AG04450 (cell line): ENCODE measurements around the gene NACC2. TPM values are rescaled to one million over a fixed set of nuclear protein-coding genes. Genes with fewer than 3 reads are reported as not detected.

Experiments
- CTCF ChIA-PET: fragments of 300-600, 350-600 bp; formaldehyde crosslinking; extraction: SDS; loops from one replicate; lab custom pipeline; 2022; ENCODE audit warnings: antibody characterized with exemption, inconsistent platforms; lab: Charles Lee
- POLR2A ChIA-PET: fragments of 350-600 bp; formaldehyde crosslinking; extraction: SDS; loops from one replicate; lab custom pipeline; 2021; ENCODE audit warnings: antibody characterized with exemption, inconsistent platforms; lab: Yijun Ruan, JAX
- DNase-seq: peaks from one replicate; pipeline ENCODE4 v3.0.0-alpha.2; 2011; ENCODE audit warnings: low read depth, low spot score
- H3K27ac ChIP-seq: one replicate; pipeline ENCODE4 v1.5.1; 2012; ENCODE audit warnings: low read depth, low read length, control low read depth
- H3K27me3 ChIP-seq: one replicate; pipeline ENCODE4 v1.6.0; 2012; ENCODE audit warnings: low read length; ENCODE audit not compliant: control insufficient read depth, insufficient read depth
- H3K4me3 ChIP-seq: 2 replicates; pipeline ENCODE4 v1.5.1; 2011; ENCODE audit warnings: mild to moderate bottlenecking, low read depth, low read length, control low read depth
- H3K9me3 ChIP-seq: 2 replicates; pipeline ENCODE4 v1.5.1; 2012; ENCODE audit warnings: low read length; ENCODE audit not compliant: control insufficient read depth, insufficient read depth
- polyA plus RNA-seq: library from polyadenylated mRNA; depleted of rRNA; stranded (reverse); fragments of >200 nt; gene quantifications from 2 replicates; pipeline ENCODE4 v1.2.3, GENCODE V29; 2011
- TF ChIP-seq, protein P1 (sequence below): IDR thresholded peaks from 2 replicates; pipeline ENCODE4 v1.5.1; 2011; ENCODE audit warnings: low read depth, low read length, control low read depth, inconsistent platforms

NACC2 gene
- polyA plus RNA-seq, 1 experiment: 11.7 TPM

DNA sequence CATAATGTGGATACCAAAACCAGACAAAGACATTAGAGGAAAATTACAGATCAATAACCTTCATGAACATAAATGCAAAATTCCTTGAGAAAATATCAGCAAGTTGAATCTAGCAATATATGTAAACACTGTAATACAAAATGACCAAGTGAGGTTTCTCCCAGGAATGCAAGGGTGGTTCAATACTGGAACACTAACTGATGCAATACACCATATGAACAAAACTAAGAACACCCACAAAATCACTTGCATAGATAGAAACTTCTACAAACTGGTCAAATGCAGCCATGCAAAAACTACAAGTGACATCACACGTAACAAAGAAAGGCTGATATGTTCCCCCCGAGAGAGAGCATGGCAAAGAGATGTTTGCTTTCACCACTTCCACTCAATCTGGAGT lies 55.6 kb downstream of the NACC2 start:
- ChIA-PET CTCF (interaction anchor here (1.0 kb wide), 1 partner anchor 72 kb away, joined by 4 read pairs; no protein-coding TSS in a partner anchor), POLR2A (no interaction called here)
- DNase-seq: no peak

DNA sequence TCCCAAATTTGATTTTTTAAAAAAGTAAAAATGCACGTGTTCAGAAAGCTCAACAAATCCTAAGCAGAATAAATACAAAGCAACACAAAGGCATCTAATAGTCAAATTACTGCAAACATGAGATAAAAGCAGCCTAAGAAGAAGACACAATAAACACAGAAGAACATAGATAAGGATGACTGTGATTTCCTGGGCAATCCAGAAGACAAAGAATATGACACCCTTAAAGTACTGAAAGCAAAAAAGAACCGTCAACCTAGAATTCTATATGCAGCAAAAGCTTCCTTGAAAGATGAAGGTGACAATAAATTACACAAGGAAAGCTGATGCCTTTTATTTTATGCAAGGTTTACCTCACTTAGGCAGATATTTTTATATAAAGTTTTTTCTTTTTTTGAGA lies 58.2 kb downstream of the NACC2 start:
- DNase-seq: no peak
- H3K9me3 ChIP-seq: peaks cover 13% of the 10 kb centered on the region
- no peak overlapping the region for H3K27ac ChIP-seq
- no peaks in the 10 kb centered on the region for H3K27me3 ChIP-seq
- CTCF ChIA-PET: no interaction called here
- TF ChIP-seq, protein P1, sequence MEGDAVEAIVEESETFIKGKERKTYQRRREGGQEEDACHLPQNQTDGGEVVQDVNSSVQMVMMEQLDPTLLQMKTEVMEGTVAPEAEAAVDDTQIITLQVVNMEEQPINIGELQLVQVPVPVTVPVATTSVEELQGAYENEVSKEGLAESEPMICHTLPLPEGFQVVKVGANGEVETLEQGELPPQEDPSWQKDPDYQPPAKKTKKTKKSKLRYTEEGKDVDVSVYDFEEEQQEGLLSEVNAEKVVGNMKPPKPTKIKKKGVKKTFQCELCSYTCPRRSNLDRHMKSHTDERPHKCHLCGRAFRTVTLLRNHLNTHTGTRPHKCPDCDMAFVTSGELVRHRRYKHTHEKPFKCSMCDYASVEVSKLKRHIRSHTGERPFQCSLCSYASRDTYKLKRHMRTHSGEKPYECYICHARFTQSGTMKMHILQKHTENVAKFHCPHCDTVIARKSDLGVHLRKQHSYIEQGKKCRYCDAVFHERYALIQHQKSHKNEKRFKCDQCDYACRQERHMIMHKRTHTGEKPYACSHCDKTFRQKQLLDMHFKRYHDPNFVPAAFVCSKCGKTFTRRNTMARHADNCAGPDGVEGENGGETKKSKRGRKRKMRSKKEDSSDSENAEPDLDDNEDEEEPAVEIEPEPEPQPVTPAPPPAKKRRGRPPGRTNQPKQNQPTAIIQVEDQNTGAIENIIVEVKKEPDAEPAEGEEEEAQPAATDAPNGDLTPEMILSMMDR: no peak
- POLR2A ChIA-PET: interaction anchor here (1.2 kb wide), 1 partner anchor 15 kb away, joined by 3 read pairs; no protein-coding TSS in a partner anchor
- H3K4me3 ChIP-seq: no peak overlapping the region

More for the DNA sequence above, 55.6 kb downstream of the NACC2 start:
- peaks cover 13% of the 10 kb centered on the region for H3K9me3 ChIP-seq
- H3K27ac ChIP-seq: no peak overlapping the region
- H3K4me3 ChIP-seq: no peak overlapping the region
- H3K27me3 ChIP-seq: no peaks in the 10 kb centered on the region
- TF ChIP-seq, protein P1: no peak

DNA sequence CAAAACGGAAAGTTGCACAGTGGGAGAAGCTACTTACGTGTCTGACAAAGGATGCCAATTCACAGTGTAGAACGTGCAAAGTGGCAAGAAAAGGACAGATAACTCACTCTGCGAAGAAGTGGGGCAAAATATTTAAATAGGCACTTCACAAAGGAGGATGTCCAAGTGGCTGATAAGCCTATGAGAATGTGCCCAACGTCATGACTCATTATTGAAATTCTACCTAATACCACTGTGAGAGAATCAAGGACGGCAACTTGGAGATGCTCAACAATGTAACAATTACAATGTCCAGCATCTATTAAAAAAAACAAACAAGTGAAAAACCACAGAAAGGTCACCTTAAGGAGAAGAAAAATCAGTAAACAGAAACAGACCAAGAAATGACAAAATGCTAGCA lies 59.0 kb downstream of the NACC2 start:
- H3K4me3 ChIP-seq: no peak overlapping the region
- H3K9me3 ChIP-seq: peaks cover 13% of the 10 kb centered on the region
- POLR2A ChIA-PET: no interaction called here
- H3K27ac ChIP-seq: no peak overlapping the region
- CTCF ChIA-PET: no interaction called here
- no peaks in the 10 kb centered on the region for H3K27me3 ChIP-seq
- TF ChIP-seq, protein P1: no peak
- no peak for DNase-seq

DNA sequence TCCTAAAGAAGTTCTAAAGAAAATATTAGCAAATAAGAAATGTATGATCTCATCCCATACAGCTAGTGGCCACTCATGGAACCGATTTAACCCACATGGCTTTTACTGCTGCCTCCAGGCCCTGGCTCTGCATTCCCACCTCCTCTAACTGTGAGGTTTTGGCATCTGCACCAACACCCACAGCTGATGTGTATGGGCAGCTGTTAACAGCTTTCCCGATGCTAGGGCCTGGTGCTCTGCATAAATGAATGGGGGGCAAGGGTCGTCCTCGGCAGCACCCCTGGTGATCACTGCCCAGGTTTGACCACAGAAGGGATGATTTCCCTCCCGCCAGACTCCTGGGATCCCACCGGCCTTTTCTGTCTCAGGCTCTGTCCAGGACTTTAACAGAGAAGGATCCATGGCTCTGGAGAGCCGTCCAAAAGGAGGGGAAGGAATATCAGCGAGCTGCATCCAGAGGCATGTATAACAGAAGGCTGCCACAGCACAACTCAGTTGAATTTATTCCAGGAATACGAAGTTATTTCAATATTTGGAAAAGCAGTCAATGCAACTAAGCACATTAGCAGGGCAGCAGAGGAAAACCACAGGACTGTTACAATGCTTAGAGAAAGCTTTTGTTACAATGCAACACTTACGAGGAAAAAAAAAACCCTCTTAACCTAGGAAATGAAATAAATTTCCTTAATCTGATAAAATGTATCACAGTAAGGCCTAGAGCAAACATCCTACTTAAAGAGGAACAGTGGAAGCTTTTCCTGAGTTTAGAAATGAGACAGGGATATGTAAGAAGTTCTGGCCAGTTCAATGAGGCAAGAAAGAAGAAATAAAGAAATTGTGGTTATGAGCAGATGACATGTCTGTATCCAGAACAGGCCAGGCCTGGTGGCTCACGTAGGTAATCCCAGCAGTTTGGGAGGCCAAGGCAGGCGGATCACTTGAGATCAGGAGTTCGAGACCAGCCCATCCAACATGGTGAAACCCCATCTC lies 63.1 kb downstream of the NACC2 start:
- ChIA-PET POLR2A (no interaction called here), CTCF (interaction anchor here (0.5 to 1.4 kb wide), 3 partner anchors 10 to 236 kb away, joined by 3 to 6 read pairs (median 5); no protein-coding TSS in a partner anchor)
- TF ChIP-seq, protein P1: no peak
- DNase-seq: no peak
- Histone ChIP-seq H3K9me3 (peaks cover 13% of the 10 kb centered on the region), H3K27me3 (no peaks in the 10 kb centered on the region), H3K27ac (no peak overlapping the region), H3K4me3 (no peak overlapping the region)

DNA sequence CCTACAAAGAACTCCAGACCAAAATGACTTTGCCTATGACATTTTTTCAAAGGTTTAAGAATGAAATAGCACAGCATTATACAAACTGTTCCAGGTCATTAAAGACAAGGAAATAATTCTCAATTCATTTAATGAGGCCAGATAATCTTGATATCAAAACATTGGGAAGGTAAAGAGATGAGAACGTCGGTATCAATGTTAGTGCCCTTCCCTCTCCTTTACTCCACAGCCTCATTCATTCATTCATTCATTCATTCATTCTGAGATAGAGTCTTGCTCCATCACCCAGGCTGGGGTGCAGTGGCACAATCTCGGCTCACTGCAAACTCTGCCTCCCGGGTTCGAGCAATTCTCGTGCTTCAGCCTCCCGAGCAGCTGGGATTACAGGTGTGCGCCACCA lies 64.0 kb downstream of the NACC2 start:
- no peak for DNase-seq
- Histone ChIP-seq H3K4me3 (no peak overlapping the region), H3K27me3 (no peaks in the 10 kb centered on the region), H3K27ac (no peak overlapping the region), H3K9me3 (peaks cover 12% of the 10 kb centered on the region)
- ChIA-PET CTCF (interaction anchor here (1.4 kb wide), 1 partner anchor 10 kb away, joined by 6 read pairs; no protein-coding TSS in a partner anchor), POLR2A (no interaction called here)
- TF ChIP-seq, protein P1: no peak
